ENCODE results near the gene ZBTB17. TPM values are rescaled to one million over a fixed set of nuclear protein-coding genes. Genes with fewer than 3 reads are reported as not detected.
A peak's percentile ranks its signal among the peaks of the same experiment; 100 is the strongest.
"Not testable (repeated sequence)": the region's sequence is repeated elsewhere in the genome, so short reads cannot be mapped to it uniquely, and the experiment has no call there.

The ZBTB17 gene
- total RNA-seq, 2 experiments from 2014 or later, result 44.1 to 45.7 TPM

DNA sequence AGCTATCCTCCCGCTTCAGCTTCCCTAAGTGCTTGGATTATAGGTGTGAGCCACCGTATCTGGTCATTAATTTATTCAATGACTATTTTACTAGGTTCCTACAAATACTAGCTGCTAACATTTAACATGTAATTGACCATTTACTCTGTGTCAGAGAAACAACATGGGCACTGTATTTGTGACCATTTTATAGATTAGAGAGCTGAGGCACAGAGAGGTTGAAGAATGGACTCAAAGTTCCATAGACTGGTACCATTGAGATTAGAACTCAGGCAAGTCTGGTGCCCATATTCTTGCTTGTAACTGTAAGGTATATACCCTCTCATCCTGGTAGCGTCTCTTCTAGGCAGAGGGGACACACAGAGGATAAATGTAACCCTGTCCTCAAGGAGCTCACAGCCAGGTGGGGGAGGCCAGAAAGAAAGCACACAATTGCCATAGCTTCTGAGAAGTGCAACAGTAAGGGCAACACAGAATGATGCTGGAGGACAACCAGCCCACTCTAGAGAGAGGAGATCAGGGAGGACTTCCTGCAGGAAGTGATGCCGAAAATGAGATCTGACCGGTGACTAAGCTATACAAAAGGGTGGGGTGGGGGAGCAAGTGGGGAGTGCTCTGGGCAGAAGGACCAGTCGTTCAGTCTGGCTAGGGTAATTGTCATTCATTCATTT is 31.9 kb upstream of the ZBTB17 start:
- H3K4me3 Mint-ChIP-seq, result no peak overlapping the region
- peaks cover 10% of the 10 kb centered on the region for H3K4me1 Mint-ChIP-seq (ENCODE audit: low read depth)
- intact Hi-C loops (cut with micrococcal nuclease), result loop anchor here (5.0 kb wide), 1 partner anchor 49 kb away; no protein-coding TSS in a partner anchor
- POLR2A ChIA-PET, result interaction anchor here (0.7 kb wide), 1 partner anchor 11 kb away, joined by 3 read pairs; no protein-coding TSS in a partner anchor
- DNase-seq (no peak), ATAC-seq (no peak)
- no peaks in the 10 kb centered on the region for H3K9me3 Mint-ChIP-seq
- no peaks in the 10 kb centered on the region for H3K36me3 Mint-ChIP-seq (ENCODE audit: low read depth)
- TF ChIP-seq, protein P1, sequence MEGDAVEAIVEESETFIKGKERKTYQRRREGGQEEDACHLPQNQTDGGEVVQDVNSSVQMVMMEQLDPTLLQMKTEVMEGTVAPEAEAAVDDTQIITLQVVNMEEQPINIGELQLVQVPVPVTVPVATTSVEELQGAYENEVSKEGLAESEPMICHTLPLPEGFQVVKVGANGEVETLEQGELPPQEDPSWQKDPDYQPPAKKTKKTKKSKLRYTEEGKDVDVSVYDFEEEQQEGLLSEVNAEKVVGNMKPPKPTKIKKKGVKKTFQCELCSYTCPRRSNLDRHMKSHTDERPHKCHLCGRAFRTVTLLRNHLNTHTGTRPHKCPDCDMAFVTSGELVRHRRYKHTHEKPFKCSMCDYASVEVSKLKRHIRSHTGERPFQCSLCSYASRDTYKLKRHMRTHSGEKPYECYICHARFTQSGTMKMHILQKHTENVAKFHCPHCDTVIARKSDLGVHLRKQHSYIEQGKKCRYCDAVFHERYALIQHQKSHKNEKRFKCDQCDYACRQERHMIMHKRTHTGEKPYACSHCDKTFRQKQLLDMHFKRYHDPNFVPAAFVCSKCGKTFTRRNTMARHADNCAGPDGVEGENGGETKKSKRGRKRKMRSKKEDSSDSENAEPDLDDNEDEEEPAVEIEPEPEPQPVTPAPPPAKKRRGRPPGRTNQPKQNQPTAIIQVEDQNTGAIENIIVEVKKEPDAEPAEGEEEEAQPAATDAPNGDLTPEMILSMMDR (IDR thresholded peaks at IDR 0.05), result no peak
- H3K27ac Mint-ChIP-seq, result no peak overlapping the region
- peaks cover 3% of the 10 kb centered on the region for H3K27me3 Mint-ChIP-seq
- CTCF ChIA-PET, result interaction anchor here (0.6 to 3.5 kb wide), 22 partner anchors 8 to 216 kb away, joined by 3 to 29 read pairs (median 4); partner anchors contain the start of genes FAM131C and HSPB7

DNA sequence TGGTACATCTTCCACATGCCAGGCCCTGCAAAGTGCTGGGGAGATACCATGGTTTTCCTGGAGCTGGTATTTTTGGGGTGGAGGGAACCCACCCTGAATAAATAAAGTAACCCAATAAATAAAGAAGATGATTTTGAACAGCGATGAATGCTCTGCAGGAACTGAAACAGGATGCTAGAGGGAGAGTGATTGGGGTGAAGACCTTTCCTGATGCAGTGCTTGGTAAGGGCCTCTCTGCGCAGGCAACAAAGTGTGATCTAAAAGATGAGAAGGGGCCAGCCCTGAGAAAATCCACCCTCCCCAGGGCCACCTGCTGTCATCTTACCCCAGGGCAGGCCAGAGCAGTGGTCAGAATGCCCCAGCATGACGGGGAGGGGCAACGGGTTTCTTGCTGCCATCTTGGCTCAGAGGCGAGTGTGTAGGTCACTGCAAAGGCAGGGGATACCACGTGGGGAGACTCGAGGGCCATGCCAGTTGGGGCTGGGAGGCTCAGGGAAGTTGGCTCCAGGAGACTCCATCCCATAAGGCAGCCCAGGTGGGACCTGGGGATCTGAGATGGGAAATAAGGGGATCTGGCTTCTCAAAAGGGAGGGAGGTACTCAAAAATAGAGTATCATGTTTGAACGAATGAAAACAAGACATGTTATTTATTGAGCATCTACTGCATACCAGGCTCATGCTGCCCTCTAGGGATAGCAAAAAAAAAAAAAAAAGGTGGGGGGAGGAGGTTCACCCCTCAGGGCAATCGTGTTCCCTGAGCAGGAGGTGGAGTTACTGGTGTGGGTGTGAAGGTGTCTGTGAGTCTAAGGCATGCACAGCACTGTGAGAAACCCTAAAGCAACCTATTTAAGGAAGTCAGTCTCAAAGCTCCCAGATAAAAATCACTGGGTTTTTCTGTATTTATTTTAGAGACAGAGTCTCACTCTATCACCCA is 30.9 kb upstream of the ZBTB17 start:
- ATAC-seq, result peak; percentile 93
- TF ChIP-seq, protein P1 (IDR thresholded peaks at IDR 0.05), result peak; percentile 27
- POLR2A ChIA-PET, result no interaction called here
- CTCF ChIA-PET, result interaction anchor here (0.6 to 3.5 kb wide), 21 partner anchors 8 to 215 kb away, joined by 3 to 29 read pairs (median 4); partner anchors contain the start of genes FAM131C and HSPB7
- intact Hi-C loops (cut with micrococcal nuclease), result loop anchor here (5.0 kb wide), 1 partner anchor 50 kb away; no protein-coding TSS in a partner anchor
- Mint-ChIP-seq H3K9me3 (no peaks in the 10 kb centered on the region), H3K4me3 (no peak overlapping the region), H3K4me1 (ENCODE audit: low read depth) (peaks cover 6% of the 10 kb centered on the region), H3K27me3 (peaks cover 3% of the 10 kb centered on the region), H3K27ac (no peak overlapping the region), H3K36me3 (ENCODE audit: low read depth) (no peaks in the 10 kb centered on the region)
- peak; percentile 43 for DNase-seq

DNA sequence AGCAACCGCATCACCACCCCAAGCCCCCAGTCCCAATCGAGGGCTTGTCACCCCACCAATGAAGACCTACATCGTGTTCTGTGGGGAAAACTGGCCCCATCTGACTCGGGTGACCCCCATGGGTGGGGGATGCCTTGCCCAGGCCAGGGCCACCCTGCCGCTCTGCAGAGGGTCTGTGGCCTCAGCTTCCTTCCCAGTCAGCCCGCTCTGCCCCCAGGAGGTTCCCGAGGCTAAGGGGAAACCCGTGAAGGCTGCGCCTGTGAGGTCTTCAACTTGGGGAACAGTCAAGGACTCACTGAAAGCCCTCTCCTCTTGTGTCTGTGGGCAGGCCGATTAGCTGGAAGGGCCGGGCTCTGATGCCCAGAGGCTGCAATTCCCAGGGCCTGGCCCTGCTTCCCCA is 30.1 kb upstream of the ZBTB17 start:
- Mint-ChIP-seq H3K9me3 (no peaks in the 10 kb centered on the region), H3K36me3 (ENCODE audit: low read depth) (no peaks in the 10 kb centered on the region), H3K27me3 (no peaks in the 10 kb centered on the region), H3K4me3 (no peak overlapping the region), H3K27ac (no peak overlapping the region), H3K4me1 (ENCODE audit: low read depth) (peaks cover 6% of the 10 kb centered on the region)
- TF ChIP-seq, protein P1 (IDR thresholded peaks at IDR 0.05), result no peak
- ATAC-seq (no peak), DNase-seq (no peak)
- CTCF ChIA-PET, result interaction anchor here (3.5 kb wide), 1 partner anchor 189 kb away, joined by 29 read pairs; no protein-coding TSS in a partner anchor
- intact Hi-C loops (cut with micrococcal nuclease), result loop anchor here (5.0 kb wide), 1 partner anchor 51 kb away; no protein-coding TSS in a partner anchor
- POLR2A ChIA-PET, result interaction anchor here (0.8 kb wide), 1 partner anchor 56 kb away, joined by 3 read pairs; no protein-coding TSS in a partner anchor

DNA sequence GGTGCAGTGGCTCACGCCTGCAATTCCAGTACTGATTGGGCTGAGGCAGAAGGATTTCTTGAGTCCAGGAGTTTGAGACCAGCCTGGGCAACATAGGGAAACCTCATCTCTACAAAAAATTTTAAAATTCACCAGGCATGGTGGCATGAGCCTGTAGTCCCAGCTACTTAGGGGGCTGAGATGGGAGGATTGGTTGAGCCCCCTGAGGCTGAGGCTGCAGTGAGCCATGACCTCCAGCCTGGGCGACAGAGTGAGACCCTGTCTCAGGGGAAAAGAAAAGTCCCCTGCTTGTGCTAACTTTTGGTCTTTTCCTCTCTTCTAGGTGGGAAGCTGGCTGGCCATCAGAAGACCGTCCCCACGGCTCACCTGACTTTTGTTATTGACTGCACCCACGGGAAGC is 29.7 kb upstream of the ZBTB17 start:
- Mint-ChIP-seq H3K9me3 (no peaks in the 10 kb centered on the region), H3K27ac (no peak overlapping the region), H3K4me1 (ENCODE audit: low read depth) (peaks cover 6% of the 10 kb centered on the region), H3K36me3 (ENCODE audit: low read depth) (no peaks in the 10 kb centered on the region), H3K27me3 (peaks cover 3% of the 10 kb centered on the region), H3K4me3 (no peak overlapping the region)
- TF ChIP-seq, protein P1 (IDR thresholded peaks at IDR 0.05), result no peak
- ChIA-PET POLR2A (interaction anchor here (0.8 kb wide), 1 partner anchor 56 kb away, joined by 3 read pairs; no protein-coding TSS in a partner anchor), CTCF (interaction anchor here (3.5 kb wide), 1 partner anchor 189 kb away, joined by 29 read pairs; no protein-coding TSS in a partner anchor)
- ATAC-seq, result no peak
- intact Hi-C loops (cut with micrococcal nuclease), result loop anchor here (5.0 kb wide), 1 partner anchor 52 kb away; no protein-coding TSS in a partner anchor
- no peak for DNase-seq

DNA sequence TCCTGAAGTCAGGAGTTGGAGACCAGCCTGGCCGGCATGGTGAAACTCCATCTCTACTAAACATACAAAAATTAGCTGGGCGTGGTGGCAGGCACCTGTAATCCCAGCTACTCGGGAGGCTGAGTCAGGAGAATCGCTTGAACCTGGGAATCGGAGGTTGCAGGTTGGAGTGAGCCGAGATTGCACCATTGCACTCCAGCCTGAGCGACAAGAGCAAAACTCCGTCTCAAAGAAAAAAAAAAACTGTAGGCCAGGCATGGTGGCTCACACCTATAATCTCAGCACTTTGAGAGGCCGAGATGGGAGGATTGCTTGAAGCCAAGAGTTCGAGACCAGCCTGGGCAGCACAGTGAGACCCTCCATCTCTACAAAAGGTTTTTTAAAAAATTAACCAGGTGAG is 25.4 kb upstream of the ZBTB17 start:
- H3K4me1 Mint-ChIP-seq (ENCODE audit: low read depth); ATAC-seq; H3K4me3 Mint-ChIP-seq; H3K27ac Mint-ChIP-seq; DNase-seq; POLR2A ChIA-PET; H3K27me3 Mint-ChIP-seq; H3K36me3 Mint-ChIP-seq (ENCODE audit: low read depth); H3K9me3 Mint-ChIP-seq; intact Hi-C loops (cut with micrococcal nuclease): not testable (repeated sequence)
- CTCF ChIA-PET, result interaction anchor here (1.2 to 2.0 kb wide), 2 partner anchors 9 to 209 kb away, joined by 4 to 5 read pairs; no protein-coding TSS in a partner anchor
